Upper lobe of right lung (tissue), 1 donor: ENCODE results near the gene TGFB2. TPM values are rescaled to one million over a fixed set of nuclear protein-coding genes. Genes with fewer than 3 reads are reported as not detected.
"Not testable (repeated sequence)": the region's sequence is repeated elsewhere in the genome, so short reads cannot be mapped to it uniquely, and the experiment has no call there.

Source experiments
- ATAC-seq: fragments of 200-7000 bp; cut with Tn5 transposase; one replicate; pipeline ENCODE4 v1.9.1; 2020; ENCODE audit warnings: mild to moderate bottlenecking, moderate library complexity
- DNase-seq: peaks from one replicate; pipeline ENCODE4 v3.0.0-alpha.2; 2020
- H3K27ac ChIP-seq: fragments of 200-600 bp; one replicate; pipeline ENCODE4 v1.8.0; 2022
- H3K27me3 ChIP-seq: fragments of 200-600 bp; one replicate; pipeline ENCODE4 v1.8.0; 2022; ENCODE audit warnings: mild to moderate bottlenecking
- H3K36me3 ChIP-seq: fragments of 200-600 bp; one replicate; pipeline ENCODE4 v1.8.0; 2022
- H3K4me1 ChIP-seq: fragments of 200-600 bp; one replicate; pipeline ENCODE4 v1.8.0; 2022
- H3K4me3 ChIP-seq: fragments of 200-600 bp; one replicate; pipeline ENCODE4 v1.8.0; 2022; ENCODE audit warnings: mild to moderate bottlenecking
- H3K9me3 ChIP-seq: fragments of 200-600 bp; one replicate; pipeline ENCODE4 v1.8.0; 2022
- CTCF ChIP-seq: fragments of 200-600 bp; IDR thresholded peaks from one replicate; pipeline ENCODE4 v1.8.0; 2022; ENCODE audit warnings: antibody characterized with exemption
- intact Hi-C: fragments of 100-400 bp; cut with DNase I; formaldehyde crosslinking; loops from one replicate; pipeline ENCODE4 v1.11.0; 2022
- total RNA-seq: library from RNA; stranded (reverse); fragmentation: NEBNext Ultra II Directional; extraction: Animal tissue kit (Norgen Biotek cat#: 25700); gene quantifications from one replicate; pipeline ENCODE4 v1.2.1, GENCODE V29; 2021
- donor health status: DM: no; HTN: yes; CAD: no; lungs with severe emphysema.

The TGFB2 gene
- total RNA-seq, 1 donor from 2014 or later, result 19.8 TPM

- Histone ChIP-seq H3K36me3 (peaks cover 29% of the 10 kb centered on the region), H3K27ac (no peak overlapping the region), H3K4me1 (no peaks in the 10 kb centered on the region), H3K27me3 (no peaks in the 10 kb centered on the region), H3K9me3 (no peaks in the 10 kb centered on the region), H3K4me3 (no peak overlapping the region)
- intact Hi-C loops, result no loop called here
- DNase-seq, result no peak
- no peak for TF ChIP-seq CTCF
- no peak for ATAC-seq
Measured at GRCh38 chr1:218305472-218306064, 39.6 kb upstream of the TGFB2 start.

- ATAC-seq (no peak), DNase-seq (no peak)
- H3K27me3 ChIP-seq, result no peaks in the 10 kb centered on the region
- H3K36me3 ChIP-seq, result peaks cover 9% of the 10 kb centered on the region
- H3K27ac ChIP-seq, result no peak overlapping the region
- H3K4me3 ChIP-seq, result no peak overlapping the region
- no peak for TF ChIP-seq CTCF
- no peaks in the 10 kb centered on the region for H3K4me1 ChIP-seq
- intact Hi-C loops, result no loop called here
- no peaks in the 10 kb centered on the region for H3K9me3 ChIP-seq
Measured at GRCh38 chr1:218312509-218312908, 32.6 kb upstream of the TGFB2 start.

- ATAC-seq (no peak), DNase-seq (no peak)
- intact Hi-C loops, result no loop called here
- Histone ChIP-seq H3K4me1 (no peaks in the 10 kb centered on the region), H3K9me3 (no peaks in the 10 kb centered on the region), H3K36me3 (no peaks in the 10 kb centered on the region), H3K27ac (no peak overlapping the region), H3K4me3 (no peak overlapping the region), H3K27me3 (no peaks in the 10 kb centered on the region)
- no peak for TF ChIP-seq CTCF
Measured at GRCh38 chr1:218314316-218314715, 30.8 kb upstream of the TGFB2 start.

GRCh38 chr1:218315638-218316037 lies 29.5 kb upstream of the TGFB2 start:
- Histone ChIP-seq H3K4me1 (no peaks in the 10 kb centered on the region), H3K27ac (no peak overlapping the region), H3K27me3 (no peaks in the 10 kb centered on the region), H3K36me3 (no peaks in the 10 kb centered on the region), H3K9me3 (no peaks in the 10 kb centered on the region), H3K4me3 (no peak overlapping the region)
- intact Hi-C loops, result no loop called here
- DNase-seq (no peak), ATAC-seq (no peak)
- no peak for TF ChIP-seq CTCF

GRCh38 chr1:218317061-218317460 lies 28.1 kb upstream of the TGFB2 start:
- no peak for TF ChIP-seq CTCF
- no peak overlapping the region for H3K27ac ChIP-seq
- no peak for ATAC-seq
- no peaks in the 10 kb centered on the region for H3K9me3 ChIP-seq
- no peaks in the 10 kb centered on the region for H3K4me1 ChIP-seq
- H3K4me3 ChIP-seq, result no peak overlapping the region
- H3K27me3 ChIP-seq, result no peaks in the 10 kb centered on the region
- intact Hi-C loops, result no loop called here
- DNase-seq, result no peak
- H3K36me3 ChIP-seq, result peaks cover 3% of the 10 kb centered on the region

- not testable (repeated sequence) for H3K4me3 ChIP-seq, H3K27me3 ChIP-seq, H3K27ac ChIP-seq, H3K4me1 ChIP-seq, DNase-seq, H3K9me3 ChIP-seq, ATAC-seq
- intact Hi-C loops, result loop anchor here (10.0 kb wide), 1 partner anchor 1495 kb away; no protein-coding TSS in a partner anchor
- peaks cover 16% of the 10 kb centered on the region for H3K36me3 ChIP-seq
Measured at GRCh38 chr1:218320182-218320581, 25.0 kb upstream of the TGFB2 start.
